PC-9 (cell line): Measurements from ENCODE around the gene GSTA3.

Experiments
- CTCF ChIP-seq: fragments of 200-600 bp; sonication (generic); conservative IDR thresholded peaks from 2 replicates; pipeline ENCODE4 v1.6.1; 2017; ENCODE audit warnings: mixed run types, antibody characterized with exemption, mild to moderate bottlenecking, moderate library complexity
- EZH2 ChIP-seq: fragments of 200-600 bp; sonication (generic); IDR thresholded peaks from 2 replicates; pipeline ENCODE4 v1.8.0; 2017; ENCODE audit warnings: antibody characterized with exemption, low read depth

DNA sequence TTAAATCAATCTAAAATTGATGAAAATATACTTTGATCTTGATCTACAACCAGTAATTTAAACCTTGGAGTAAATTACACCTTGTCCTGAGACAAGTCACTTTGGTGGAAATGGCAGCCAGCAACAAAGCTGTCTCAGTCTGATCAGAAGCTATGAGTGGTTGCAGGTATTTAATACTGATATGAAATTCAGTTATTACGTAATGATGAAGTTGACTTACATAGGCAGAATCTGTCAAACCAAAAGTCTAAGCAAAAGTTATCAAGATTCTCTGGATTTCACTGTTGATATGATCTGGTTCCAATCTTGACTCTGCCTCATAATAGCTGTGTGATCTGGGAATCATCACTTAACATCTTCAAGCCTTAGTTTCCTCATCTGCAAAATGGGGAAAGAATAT is 41.3 kb downstream of the GSTA3 start:
- TF ChIP-seq CTCF, result no peak
- no peak for TF ChIP-seq EZH2
